Cardiac ventricle fibroblast (primary cell): ENCODE measurements around the gene ASZ1. TPM values are rescaled to one million over a fixed set of nuclear protein-coding genes. Genes with fewer than 3 reads are reported as not detected.

ENCODE experiments used
- total RNA-seq: library from RNA; depleted of rRNA; stranded (reverse); fragments of >200 nt; gene quantifications from 2 replicates; pipeline ENCODE4 v1.2.3, GENCODE V29; 2015

The ASZ1 gene, protein sequence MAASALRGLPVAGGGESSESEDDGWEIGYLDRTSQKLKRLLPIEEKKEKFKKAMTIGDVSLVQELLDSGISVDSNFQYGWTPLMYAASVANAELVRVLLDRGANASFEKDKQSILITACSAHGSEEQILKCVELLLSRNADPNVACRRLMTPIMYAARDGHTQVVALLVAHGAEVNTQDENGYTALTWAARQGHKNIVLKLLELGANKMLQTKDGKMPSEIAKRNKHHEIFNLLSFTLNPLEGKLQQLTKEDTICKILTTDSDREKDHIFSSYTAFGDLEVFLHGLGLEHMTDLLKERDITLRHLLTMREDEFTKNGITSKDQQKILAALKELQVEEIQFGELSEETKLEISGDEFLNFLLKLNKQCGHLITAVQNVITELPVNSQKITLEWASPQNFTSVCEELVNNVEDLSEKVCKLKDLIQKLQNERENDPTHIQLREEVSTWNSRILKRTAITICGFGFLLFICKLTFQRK
- not detected in 2 replicates for total RNA-seq

DNA sequence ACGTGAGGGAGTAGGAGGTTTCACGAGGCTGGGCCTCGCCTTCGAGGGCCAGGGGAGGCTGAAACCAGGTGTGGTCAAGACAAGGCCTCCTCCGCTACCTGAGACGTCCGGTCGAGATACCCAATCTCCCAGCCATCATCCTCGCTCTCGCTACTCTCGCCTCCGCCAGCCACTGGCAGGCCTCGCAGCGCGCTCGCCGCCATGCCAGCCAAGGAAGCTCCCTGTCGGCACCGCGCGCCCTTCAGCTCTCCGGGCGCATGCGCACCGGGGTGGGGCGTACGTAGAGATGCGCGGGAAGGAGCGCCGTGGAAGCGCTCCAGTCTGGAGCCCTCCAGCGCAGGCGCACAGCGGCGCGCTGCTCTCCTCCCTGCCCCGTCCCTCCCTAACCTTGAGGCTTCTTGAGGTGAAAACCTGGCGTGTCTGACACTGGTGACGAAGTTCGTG, at the start of gene ASZ1:
Gene ASZ1 (minus strand): TSS at position 236 of the 444 bp plus-strand sequence. CDS start 33 bp downstream, at position 203.

DNA sequence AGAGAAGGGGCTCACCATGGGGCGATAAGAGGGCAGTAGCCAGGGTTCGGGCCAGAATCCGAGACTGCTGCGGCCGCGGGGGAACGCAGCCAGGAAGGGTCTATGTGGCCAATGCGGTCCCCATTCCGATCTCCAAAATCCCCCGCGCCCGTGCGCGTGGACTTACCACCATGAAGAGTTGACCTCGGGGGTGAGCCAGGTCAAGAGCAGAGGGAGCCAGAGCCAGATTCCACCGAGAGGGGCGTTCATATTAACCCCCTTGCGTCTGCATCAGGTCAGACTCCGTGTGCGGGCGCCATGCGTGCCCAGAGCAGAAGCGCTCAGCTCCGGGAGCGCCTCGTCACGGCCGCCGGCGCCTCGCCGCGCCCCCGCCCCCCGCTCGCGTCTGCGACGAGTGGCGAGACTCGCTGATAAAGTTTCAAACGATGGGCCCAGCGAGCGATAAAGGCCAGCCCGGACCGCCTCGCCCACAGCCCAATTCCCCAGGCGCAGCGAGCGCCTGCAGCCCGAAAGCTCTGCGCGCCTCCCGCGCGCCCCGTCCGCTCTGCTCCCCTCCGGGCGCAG, 104.5 kb downstream of the ASZ1 start, which contains the start of gene WNT2:
Gene WNT2 (minus strand): TSS at position 318 of the 564 bp plus-strand sequence. CDS start 69 bp downstream, at position 249.

Other genes starting within 250 kb of the ASZ1 start
- not detected in 2 replicates for gene WNT2, start 104.4 kb downstream of the ASZ1 start, total RNA-seq
- gene CFTR, start 52.5 kb upstream of the ASZ1 start, total RNA-seq = not detected in 2 replicates